K562 (cell line): ENCODE measurements around the gene TMEM167B. TPM values are rescaled to one million over a fixed set of nuclear protein-coding genes. Genes with fewer than 3 reads are reported as not detected.
A peak's percentile ranks its signal among the peaks of the same experiment; 100 is the strongest.

ENCODE experiments used
- BRD9 ChIP-seq: fragments of 450-650 bp; IDR thresholded peaks from 2 replicates; pipeline ENCODE4 v1.6.1; 2018; ENCODE audit warnings: low read depth; ENCODE audit not compliant: partially characterized antibody
- CBX5 ChIP-seq: IDR thresholded peaks from 2 replicates; pipeline ENCODE4 v1.6.1; 2014; ENCODE audit warnings: low read depth, borderline replicate concordance
- DPF2 ChIP-seq: fragments of 450-650 bp; IDR thresholded peaks from 2 replicates; pipeline ENCODE4 v1.6.1; 2016
- FOSL1 ChIP-seq: fragments of 200-800 bp; sonication (Bioruptor generic); conservative IDR thresholded peaks from 2 replicates; pipeline ENCODE4 v1.6.1; 2016; ENCODE audit warnings: missing genetic modification characterization, missing compliant biosample characterization
- GABPA ChIP-seq: fragments of 200-800 bp; sonication (Bioruptor generic); conservative IDR thresholded peaks from 2 replicates; pipeline ENCODE4 v1.6.1; 2016; ENCODE audit warnings: low read depth, missing genetic modification characterization, missing compliant biosample characterization
- JUN ChIP-seq, 2 experiments: sonication (generic) in 1 of 2; formaldehyde crosslinking in 1 of 2; IDR thresholded peaks; 2 replicates each; pipeline versions ENCODE4 v1.6.1 to v1.8.0; 2012 to 2022; ENCODE audit warnings: borderline replicate concordance in 2 of 2, mild to moderate bottlenecking in 2 of 2, improper control_type of control experiment in 1 of 2, low read depth in 1 of 2, low read length in 1 of 2, missing genetic modification reagents in 1 of 2
- MTA3 ChIP-seq: fragments of 450-650 bp; formaldehyde crosslinking; IDR thresholded peaks from 2 replicates; pipeline ENCODE4 v1.6.1; 2017; ENCODE audit warnings: mild to moderate bottlenecking, borderline replicate concordance
- SMARCA4 ChIP-seq: fragments of 450-650 bp; IDR thresholded peaks from 2 replicates; pipeline ENCODE4 v1.6.1; 2016
- ZKSCAN8 ChIP-seq: fragments of 200-800 bp; sonication (Bioruptor generic); IDR thresholded peaks from 2 replicates; pipeline ENCODE4 v1.6.1; 2016; ENCODE audit warnings: missing genetic modification characterization, missing compliant biosample characterization
- ZNF324 ChIP-seq: fragments of 250-450 bp; sonication (Bioruptor Pico); IDR thresholded peaks from 2 replicates; pipeline ENCODE4 v1.4.0; 2020; ENCODE audit warnings: mild to moderate bottlenecking
- ZNF436 ChIP-seq: fragments of 250-450, 450-650 bp; sonication (Bioruptor Pico); formaldehyde crosslinking; IDR thresholded peaks from 2 replicates; pipeline ENCODE4 v1.7.0; 2020; ENCODE audit warnings: mild to moderate bottlenecking
- polyA plus RNA-seq, 8 experiments: library from polyadenylated mRNA; depleted of rRNA in 4 of 8; stranded (reverse) in 5 of 8; unstranded in 3 of 8; fragments of >200 nt; fragmentation: Nextera tagmentation in 2 of 8; fragmentation: Illumina TruSeq in 1 of 8; extraction: Ambion mirVana in 2 of 8; extraction: Trizol in 1 of 8; gene quantifications; 2 replicates each; pipeline versions ENCODE4 v1.2.1 to v1.2.3, GENCODE V29; 2011 to 2014; ENCODE audit warnings: inconsistent platforms in 1 of 8, missing spikeins in 1 of 8
- total RNA-seq, 7 experiments: library from RNA; depleted of rRNA in 6 of 7; stranded (reverse); fragments of >200 nt in 6 of 7; fragmentation: Illumina TruSeq in 2 of 7; extraction: Trizol in 2 of 7; gene quantifications; 2 replicates each; pipeline versions ENCODE4 v1.2.1 to v1.2.3, GENCODE V29; 2011 to 2021; ENCODE audit warnings: low replicate concordance in 1 of 7
- TF ChIP-seq, protein P1 (sequence below), 2 experiments: fragments of 450-650 bp in 1 of 2; sonication (generic) in 1 of 2; formaldehyde crosslinking in 1 of 2; IDR thresholded peaks in 1 of 2; conservative IDR thresholded peaks in 1 of 2; 2 replicates each; pipeline versions ENCODE4 v1.6.1 to v1.8.1; 2016 to 2023; ENCODE audit warnings: mild to moderate bottlenecking in 2 of 2, moderate library complexity in 2 of 2, inconsistent platforms in 1 of 2, missing genetic modification reagents in 1 of 2
- TF ChIP-seq, protein P2 (sequence below): fragments of 200-800 bp; sonication (Bioruptor generic); IDR thresholded peaks from 2 replicates; pipeline ENCODE4 v1.6.1; 2016; ENCODE audit warnings: missing genetic modification characterization, missing compliant biosample characterization
- TF ChIP-seq, protein P3 (sequence below), 3 experiments: fragments of 200-800 bp in 1 of 3; sonication (Bioruptor generic) in 1 of 3; sonication (generic) in 1 of 3; formaldehyde crosslinking in 1 of 3; IDR thresholded peaks; 2 replicates each; pipeline versions ENCODE4 v1.6.1 to v1.8.0; 2016 to 2022; ENCODE audit warnings: mild to moderate bottlenecking in 2 of 3, missing compliant biosample characterization in 2 of 3, missing genetic modification characterization in 2 of 3, missing genetic modification reagents in 1 of 3

Gene TMEM167B
- total and polyA plus RNA-seq, 9 of the 15 experiments (the other 6 are each of a cell fraction or from before 2014, with no cell fraction given), result 17.2 to 36.4 (median 32.2) TPM

DNA sequence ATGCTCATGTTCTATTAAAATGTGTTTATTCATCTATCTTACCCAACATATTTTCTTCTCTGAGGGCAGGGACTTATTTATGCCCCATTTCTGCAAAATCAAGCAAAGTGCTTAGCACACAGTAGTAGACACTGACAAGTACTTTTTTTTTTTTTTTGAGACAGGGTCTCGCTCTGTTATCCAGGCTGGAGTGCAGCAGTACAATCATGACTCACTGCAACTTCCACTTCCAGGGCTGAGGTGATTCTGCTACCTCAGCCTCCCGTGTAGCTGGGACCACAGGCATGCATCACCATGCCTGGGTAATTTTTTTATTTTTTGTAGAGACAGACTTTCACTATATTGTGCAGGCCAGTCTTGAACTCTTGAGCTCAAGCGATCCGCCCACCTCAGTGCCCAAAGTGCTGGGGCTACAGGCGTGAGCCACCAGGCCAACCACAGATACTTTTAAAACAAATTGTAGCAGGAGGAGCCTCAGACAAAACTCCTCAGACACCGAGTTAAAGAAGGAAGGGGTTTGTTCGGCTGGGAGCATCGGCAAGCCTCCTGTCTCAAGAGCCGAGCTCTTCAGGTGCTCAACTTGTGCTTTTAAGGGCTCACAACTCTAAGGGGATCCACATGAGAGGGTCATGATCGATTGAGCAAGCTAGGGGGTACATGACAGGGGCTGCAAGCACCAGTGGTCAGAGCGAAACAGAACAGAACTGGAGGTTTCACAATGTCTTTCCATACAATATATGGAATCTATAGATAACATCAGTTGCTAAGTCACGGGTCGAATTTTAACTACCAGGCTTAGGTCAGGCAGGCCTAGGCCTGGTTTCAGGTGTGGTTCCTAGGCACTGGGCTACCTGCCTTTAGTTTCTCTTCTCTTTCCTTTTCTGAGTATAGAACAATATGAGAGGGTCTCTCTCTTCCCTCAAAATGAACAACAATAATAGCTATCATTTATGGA is 5.7 kb upstream of the TMEM167B start (continued):
- TF ChIP-seq, protein P1, sequence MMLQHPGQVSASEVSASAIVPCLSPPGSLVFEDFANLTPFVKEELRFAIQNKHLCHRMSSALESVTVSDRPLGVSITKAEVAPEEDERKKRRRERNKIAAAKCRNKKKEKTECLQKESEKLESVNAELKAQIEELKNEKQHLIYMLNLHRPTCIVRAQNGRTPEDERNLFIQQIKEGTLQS (IDR thresholded peaks at IDR 0.05), result peak; percentile 62; the same call in 1 of the 2 replicates
- TF ChIP-seq, protein P1 (CRISPR knock-in tag; conservative IDR thresholded peaks at IDR 0.05), result no peak
- TF ChIP-seq BRD9, result no peak
- TF ChIP-seq FOSL1 (tag), result peak; percentile 70
- TF ChIP-seq MTA3, result peak; percentile 41; the same call in 1 of the 2 replicates
- TF ChIP-seq ZKSCAN8 (CRISPR knock-in tag), result no peak
- TF ChIP-seq ZNF436, result no peak
- no peak for TF ChIP-seq ZNF324 (CRISPR knock-in tag)
- TF ChIP-seq JUN (IDR thresholded peaks at IDR 0.05; ENCODE audit: borderline replicate concordance, low read depth, low read length), result peak; percentile 57; the same call in 1 of the 2 replicates
- no peak for TF ChIP-seq JUN (CRISPR knock-in tag; IDR thresholded peaks at IDR 0.05; ENCODE audit: borderline replicate concordance)
- peak; percentile 30; the same call in 1 of the 2 replicates for TF ChIP-seq GABPA
- TF ChIP-seq, protein P2, sequence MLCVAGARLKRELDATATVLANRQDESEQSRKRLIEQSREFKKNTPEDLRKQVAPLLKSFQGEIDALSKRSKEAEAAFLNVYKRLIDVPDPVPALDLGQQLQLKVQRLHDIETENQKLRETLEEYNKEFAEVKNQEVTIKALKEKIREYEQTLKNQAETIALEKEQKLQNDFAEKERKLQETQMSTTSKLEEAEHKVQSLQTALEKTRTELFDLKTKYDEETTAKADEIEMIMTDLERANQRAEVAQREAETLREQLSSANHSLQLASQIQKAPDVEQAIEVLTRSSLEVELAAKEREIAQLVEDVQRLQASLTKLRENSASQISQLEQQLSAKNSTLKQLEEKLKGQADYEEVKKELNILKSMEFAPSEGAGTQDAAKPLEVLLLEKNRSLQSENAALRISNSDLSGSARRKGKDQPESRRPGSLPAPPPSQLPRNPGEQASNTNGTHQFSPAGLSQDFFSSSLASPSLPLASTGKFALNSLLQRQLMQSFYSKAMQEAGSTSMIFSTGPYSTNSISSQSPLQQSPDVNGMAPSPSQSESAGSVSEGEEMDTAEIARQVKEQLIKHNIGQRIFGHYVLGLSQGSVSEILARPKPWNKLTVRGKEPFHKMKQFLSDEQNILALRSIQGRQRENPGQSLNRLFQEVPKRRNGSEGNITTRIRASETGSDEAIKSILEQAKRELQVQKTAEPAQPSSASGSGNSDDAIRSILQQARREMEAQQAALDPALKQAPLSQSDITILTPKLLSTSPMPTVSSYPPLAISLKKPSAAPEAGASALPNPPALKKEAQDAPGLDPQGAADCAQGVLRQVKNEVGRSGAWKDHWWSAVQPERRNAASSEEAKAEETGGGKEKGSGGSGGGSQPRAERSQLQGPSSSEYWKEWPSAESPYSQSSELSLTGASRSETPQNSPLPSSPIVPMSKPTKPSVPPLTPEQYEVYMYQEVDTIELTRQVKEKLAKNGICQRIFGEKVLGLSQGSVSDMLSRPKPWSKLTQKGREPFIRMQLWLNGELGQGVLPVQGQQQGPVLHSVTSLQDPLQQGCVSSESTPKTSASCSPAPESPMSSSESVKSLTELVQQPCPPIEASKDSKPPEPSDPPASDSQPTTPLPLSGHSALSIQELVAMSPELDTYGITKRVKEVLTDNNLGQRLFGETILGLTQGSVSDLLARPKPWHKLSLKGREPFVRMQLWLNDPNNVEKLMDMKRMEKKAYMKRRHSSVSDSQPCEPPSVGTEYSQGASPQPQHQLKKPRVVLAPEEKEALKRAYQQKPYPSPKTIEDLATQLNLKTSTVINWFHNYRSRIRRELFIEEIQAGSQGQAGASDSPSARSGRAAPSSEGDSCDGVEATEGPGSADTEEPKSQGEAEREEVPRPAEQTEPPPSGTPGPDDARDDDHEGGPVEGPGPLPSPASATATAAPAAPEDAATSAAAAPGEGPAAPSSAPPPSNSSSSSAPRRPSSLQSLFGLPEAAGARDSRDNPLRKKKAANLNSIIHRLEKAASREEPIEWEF (CRISPR knock-in tag), result no peak
- TF ChIP-seq, protein P3, sequence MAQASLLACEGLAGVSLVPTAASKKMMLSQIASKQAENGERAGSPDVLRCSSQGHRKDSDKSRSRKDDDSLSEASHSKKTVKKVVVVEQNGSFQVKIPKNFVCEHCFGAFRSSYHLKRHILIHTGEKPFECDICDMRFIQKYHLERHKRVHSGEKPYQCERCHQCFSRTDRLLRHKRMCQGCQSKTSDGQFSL (CRISPR knock-in tag; IDR thresholded peaks at IDR 0.05), result no peak
- TF ChIP-seq, protein P3 (tag; IDR thresholded peaks at IDR 0.05), result 0 out of 4 replicates have a peak, but pooled peaks of 1 of the 2 experiments have one; percentile 58
- no peak for TF ChIP-seq CBX5
- TF ChIP-seq DPF2, result peak; percentile 68
- 0 out of 2 replicates have a peak, but pooled peaks have one; percentile 40 for TF ChIP-seq SMARCA4
